GM18520 (cell line): ENCODE results near the gene C2orf92.

ENCODE experiments used
- ATAC-seq: cut with Tn5 transposase; IDR thresholded peaks from one replicate; pipeline ENCODE4 v1.9.1; 2021; ENCODE audit not compliant: unreplicated experiment

The C2orf92 gene

GRCh38 chr2:97726261-97727064 is 57.0 kb downstream of the C2orf92 start:
- no peak for ATAC-seq

- ATAC-seq = no peak
Measured at GRCh38 chr2:97727296-97727695, 57.8 kb downstream of the C2orf92 start.

GRCh38 chr2:97728091-97728731 is 58.7 kb downstream of the C2orf92 start:
- no peak for ATAC-seq

- ATAC-seq = no peak
Measured at GRCh38 chr2:97730245-97730644, 60.7 kb downstream of the C2orf92 start.

- ATAC-seq = no peak
Measured at GRCh38 chr2:97731274-97732020, 61.9 kb downstream of the C2orf92 start.

GRCh38 chr2:97732436-97733340 is 63.2 kb downstream of the C2orf92 start:
- ATAC-seq = no peak

GRCh38 chr2:97733341-97734035 is 64.0 kb downstream of the C2orf92 start:
- ATAC-seq = no peak

- ATAC-seq = no peak
Measured at GRCh38 chr2:97734061-97735051, 64.8 kb downstream of the C2orf92 start.

- no peak for ATAC-seq
Measured at GRCh38 chr2:97735161-97735561, 65.6 kb downstream of the C2orf92 start.

- ATAC-seq = no peak
Measured at GRCh38 chr2:97736185-97736584, 66.7 kb downstream of the C2orf92 start.

- ATAC-seq = no peak
Measured at GRCh38 chr2:97736608-97737330, 67.3 kb downstream of the C2orf92 start.

- no peak for ATAC-seq
Measured at GRCh38 chr2:97737421-97738178, 68.1 kb downstream of the C2orf92 start.

- ATAC-seq = no peak
Measured at GRCh38 chr2:97738179-97739019, 68.9 kb downstream of the C2orf92 start.

- no peak for ATAC-seq
Measured at GRCh38 chr2:97739020-97739892, 69.7 kb downstream of the C2orf92 start.

GRCh38 chr2:97739893-97740245 is 70.4 kb downstream of the C2orf92 start:
- ATAC-seq = no peak
